ENCODE data around the gene GABRB3. TPM values are rescaled to one million over a fixed set of nuclear protein-coding genes. Genes with fewer than 3 reads are reported as not detected.

The GABRB3 gene
- total and polyA plus RNA-seq, 2 of the 8 experiments (the other 6 are each of a cell fraction or from before 2014, with no cell fraction given): 98.8 to 163 TPM

- no peak for FAIRE-seq
- WGBS, 2 experiments (ENCODE audit: extremely low coverage in 1 of 2, insufficient coverage in 1 of 2, insufficient read length in 1 of 2, insufficient replicate concordance in 2 of 2, low coverage in 1 of 2, low lambda C conversion rate in 2 of 2, missing lambda C conversion rate in 1 of 2): 98% methylated on average over 5 of the region's 5 CpGs; no CpG with 5 or more reads in 1 of the 2 experiments
- H2BK12ac ChIP-seq (ENCODE audit: low read depth, low read length): no peak overlapping the region
- no peak overlapping the region for H4K91ac ChIP-seq (replicated peaks; ENCODE audit: insufficient read length, low read length)
- H3K79me1 ChIP-seq (ENCODE audit: low read depth, low read length): no peaks in the 10 kb centered on the region; the same call in 1 of the 2 replicates
- H3K9ac ChIP-seq (replicated peaks in 1 of 4; ENCODE audit: extremely low read depth in 1 of 4, low read depth in 3 of 4, low read length in 3 of 4): no peak overlapping the region
- peaks cover 0 to 3% (median 1%) of the 10 kb centered on the region in 4 experiments; a peak in 2 of 7 replicates for H3K4me1 ChIP-seq (replicated peaks in 1 of 4; ENCODE audit: control insufficient read depth in 3 of 4, insufficient read depth in 4 of 4, low read length in 3 of 4)
- H3K9me3 ChIP-seq (ENCODE audit: insufficient read depth in 2 of 2, low read depth in 1 of 2, low read length in 1 of 2): no peaks in the 10 kb centered on the region
- H3K36me3 ChIP-seq (ENCODE audit: control insufficient read depth in 2 of 4, insufficient read depth in 4 of 4, low read length in 3 of 4): peaks cover 16 to 29% (median 20%) of the 10 kb centered on the region in 4 experiments; a peak in 7 of 8 replicates
- H4K5ac ChIP-seq (ENCODE audit: insufficient read length, low read depth, low read length): no peak overlapping the region
- H2AK5ac ChIP-seq (ENCODE audit: low read depth, low read length): no peak overlapping the region
- no peak overlapping the region for H4K8ac ChIP-seq (ENCODE audit: extremely low read depth, insufficient read depth, low read length)
- H3K4me2 ChIP-seq (ENCODE audit: insufficient read depth in 1 of 2, low read depth in 2 of 2, low read length in 2 of 2): no peak overlapping the region
- H3K56ac ChIP-seq (replicated peaks; ENCODE audit: insufficient read length, low read depth, low read length): no peak overlapping the region
- no peak overlapping the region for H2BK15ac ChIP-seq (ENCODE audit: low read length)
- DNase-seq (ENCODE audit: low read depth in 1 of 2, low spot score in 2 of 2): no peak
- H3K4ac ChIP-seq (replicated peaks; ENCODE audit: insufficient read length, low read depth, low read length): no peak overlapping the region
- no peak overlapping the region for H3K27ac ChIP-seq (ENCODE audit: low read depth, low read length)
- H3K23me2 ChIP-seq (ENCODE audit: low read depth, low read length): no peaks in the 10 kb centered on the region; the same call in 1 of the 2 replicates
- H2AFZ ChIP-seq (ENCODE audit: low read length): no peak overlapping the region
- no peaks in the 10 kb centered on the region for H3K27me3 ChIP-seq (replicated peaks in 1 of 4; ENCODE audit: control insufficient read depth in 3 of 4, extremely low read depth in 1 of 4, insufficient read depth in 3 of 4, low read length in 3 of 4)
- no peak overlapping the region for H2BK20ac ChIP-seq (ENCODE audit: low read length)
- no peak overlapping the region for H3K18ac ChIP-seq (ENCODE audit: extremely low read depth, low read length)
- H4K20me1 ChIP-seq (replicated peaks in 1 of 2; ENCODE audit: control insufficient read depth in 1 of 2, insufficient read depth in 2 of 2, low read length in 2 of 2): peaks cover 0 to 3% of the 10 kb centered on the region in 2 experiments
- H2BK5ac ChIP-seq (ENCODE audit: low read depth, low read length): no peak overlapping the region
- ChIA-PET POLR2A (ENCODE audit: partially characterized antibody) (no interaction called here), CTCF (ENCODE audit: partially characterized antibody) (interaction anchor here (0.5 to 1.4 kb wide), 4 partner anchors 25 to 317 kb away, joined by 3 to 4 read pairs (median 3); no protein-coding TSS in a partner anchor)
- TF ChIP-seq ZNF274 (IDR thresholded peaks at IDR 0.05; ENCODE audit: borderline replicate concordance, extremely low read depth, low read length) (no peak), SUZ12 (IDR thresholded peaks at IDR 0.05; ENCODE audit: low read length) (no peak), SP2 (IDR thresholded peaks at IDR 0.05; ENCODE audit: low read length) (no peak)
- H3K4me3 ChIP-seq (ENCODE audit: extremely low read depth in 1 of 4, insufficient read depth in 2 of 4, low read depth in 3 of 4, low read length in 4 of 4): no peak overlapping the region
- no peaks in the 10 kb centered on the region for H3K79me2 ChIP-seq (ENCODE audit: control insufficient read depth in 1 of 2, insufficient read depth in 2 of 2, low read length in 2 of 2)
- no peak overlapping the region for H3K14ac ChIP-seq (ENCODE audit: insufficient read length)
- H3K23ac ChIP-seq (ENCODE audit: insufficient read length): no peak overlapping the region
- H2BK120ac ChIP-seq (replicated peaks; ENCODE audit: low read depth, low read length): no peak overlapping the region
Measured at GRCh38 chr15:26561130-26561529, 211.7 kb downstream of the GABRB3 start.

All from H1 (cell line).